A549 (cell line): ENCODE measurements around the gene APELA. TPM values are rescaled to one million over a fixed set of nuclear protein-coding genes. Genes with fewer than 3 reads are reported as not detected.

Source experiments
- ATAC-seq, 2 experiments: fragments of 200-7000 bp in 1 of 2; fragments of >200 bp in 1 of 2; cut with Nextera tagmentation in 1 of 2; cut with Tn5 transposase in 1 of 2; 3 replicates each; pipeline versions ENCODE4 v1.8.0 to v1.9.1; 2018 to 2020; ENCODE audit warnings: mild to moderate bottlenecking in 1 of 2, moderate library complexity in 1 of 2
- CTCF ChIA-PET: fragments of 300-600 bp; sonication (Branson Sonifier 250); formaldehyde crosslinking; extraction: SDS; loops from one replicate; lab custom pipeline; 2021; ENCODE audit warnings: antibody characterized with exemption, inconsistent platforms; lab: Yijun Ruan, JAX
- POLR2A ChIA-PET: fragments of 350-600 bp; formaldehyde crosslinking; extraction: SDS; loops from one replicate; lab custom pipeline; 2021; ENCODE audit warnings: antibody characterized with exemption, inconsistent platforms; lab: Yijun Ruan, JAX
- DNase-seq, 2 experiments: peaks; one replicate each; pipeline versions ENCODE4 v3.0.0 to v3.0.0-alpha.2; 2011 to 2016; ENCODE audit warnings: low read depth in 1 of 2, low spot score in 1 of 2
- FAIRE-seq: peaks from 2 replicates; lab custom pipeline; 2011; peaks lifted over from hg19 to GRCh38; lab: Jason Lieb, UNC
- H3K27ac ChIP-seq, 2 experiments: fragments of >200 bp; sonication (Bioruptor Twin); formaldehyde crosslinking; 3 replicates each; pipeline ENCODE4 v1.5.1; 2016 to 2017
- H3K4me1 ChIP-seq: fragments of >200 bp; sonication (Bioruptor Twin); formaldehyde crosslinking; 3 replicates; pipeline ENCODE4 v1.6.1; 2016
- H3K4me2 ChIP-seq: fragments of >200 bp; sonication (Bioruptor Twin); formaldehyde crosslinking; 3 replicates; pipeline ENCODE4 v1.6.1; 2016
- H3K4me3 ChIP-seq: fragments of >200 bp; sonication (Bioruptor Twin); formaldehyde crosslinking; 3 replicates; pipeline ENCODE4 v1.5.1; 2016
- H3K9me3 ChIP-seq: fragments of >200 bp; sonication (Bioruptor Twin); formaldehyde crosslinking; 3 replicates; pipeline ENCODE4 v1.6.1; 2016
- CEBPB ChIP-seq, 2 experiments: fragments of >200 bp in 1 of 2; sonication (Bioruptor Twin) in 1 of 2; formaldehyde crosslinking in 1 of 2; IDR thresholded peaks; 2 replicates each; pipeline ENCODE4 v1.6.1; 2012 to 2016
- EHF ChIP-seq: fragments of 250-450 bp; sonication (Bioruptor Pico); IDR thresholded peaks from 2 replicates; pipeline ENCODE4 v1.5.0; 2020; ENCODE audit warnings: mild to moderate bottlenecking
- JUN ChIP-seq, 2 experiments: fragments of >200 bp; sonication (Bioruptor Twin); formaldehyde crosslinking; IDR thresholded peaks; 2 replicates in 1 of 2; 3 replicates in 1 of 2; pipeline ENCODE4 v1.6.1; 2016 to 2017
- KDM5A ChIP-seq: fragments of 200-600 bp; sonication (generic); IDR thresholded peaks from 2 replicates; pipeline ENCODE4 v1.6.1; 2016; ENCODE audit warnings: antibody characterized with exemption, mild to moderate bottlenecking
- PHF8 ChIP-seq: fragments of 200-600 bp; sonication (generic); IDR thresholded peaks from 2 replicates; pipeline ENCODE4 v1.6.1; 2016; ENCODE audit warnings: low read depth, mild to moderate bottlenecking, antibody characterized with exemption, moderate library complexity, borderline replicate concordance
- POLR2A ChIP-seq: IDR thresholded peaks from 2 replicates; pipeline ENCODE4 v1.6.1; 2012; ENCODE audit warnings: mild to moderate bottlenecking, low read length
- POLR2AphosphoS2 ChIP-seq: conservative IDR thresholded peaks from 2 replicates; pipeline ENCODE4 v1.6.1; 2012; ENCODE audit warnings: low read length, improper control_type of control experiment, inconsistent platforms
- RAD21 ChIP-seq, 2 experiments: fragments of >200 bp in 1 of 2; sonication (Bioruptor Twin) in 1 of 2; formaldehyde crosslinking in 1 of 2; IDR thresholded peaks in 1 of 2; conservative IDR thresholded peaks in 1 of 2; 2 replicates in 1 of 2; 3 replicates in 1 of 2; pipeline ENCODE4 v1.6.1; 2012 to 2018; ENCODE audit warnings: inconsistent platforms in 1 of 2
- RARB ChIP-seq: fragments of 250-450 bp; sonication (Bioruptor Pico); IDR thresholded peaks from 2 replicates; pipeline ENCODE4 v1.8.0; 2021; ENCODE audit warnings: mild to moderate bottlenecking, moderate library complexity
- USF2 ChIP-seq: fragments of 450-650 bp; IDR thresholded peaks from 2 replicates; pipeline ENCODE4 v1.6.1; 2014; ENCODE audit warnings: antibody characterized with exemption
- ZNF302 ChIP-seq: fragments of 250-450 bp; sonication (Bioruptor Pico); IDR thresholded peaks from 2 replicates; pipeline ENCODE4 v1.9.0; 2021; ENCODE audit warnings: inconsistent platforms, mild to moderate bottlenecking, moderate library complexity
- WGBS: methylation state at CpG from one replicate; pipeline ENCODE4 v1.1.6; 2017; ENCODE audit errors: missing lambda C conversion rate; 5-methylcytosine and 5-hydroxymethylcytosine counted together
- polyA plus RNA-seq, 4 experiments: library from polyadenylated mRNA; depleted of rRNA in 3 of 4; stranded (reverse); fragments of >200 nt; fragmentation: RNase III in 1 of 4; extraction: RNeasy Plus Mini Kit Qiagen cat#74134 plus additional on column Dnase treatment in 1 of 4; gene quantifications; 2 replicates in 3 of 4; 3 replicates in 1 of 4; pipeline ENCODE4 v1.2.3, GENCODE V29; 2011 to 2017
- TF ChIP-seq, protein P1 (sequence below): IDR thresholded peaks from 2 replicates; pipeline ENCODE4 v1.6.1; 2012; ENCODE audit warnings: low read depth, borderline replicate concordance
- TF ChIP-seq, protein P2 (sequence below): fragments of 250-450 bp; sonication (Bioruptor Pico); IDR thresholded peaks from 2 replicates; pipeline ENCODE4 v1.5.0; 2020; ENCODE audit warnings: low read depth, mild to moderate bottlenecking, moderate library complexity
- TF ChIP-seq, protein P3 (sequence below): fragments of >200 bp; sonication (Bioruptor Twin); formaldehyde crosslinking; IDR thresholded peaks from 3 replicates; pipeline ENCODE4 v1.6.1; 2016

APELA gene
- polyA plus RNA-seq, 2 of the 4 experiments (the other 2 are of a cell fraction) = not detected

- TF ChIP-seq, protein P1, sequence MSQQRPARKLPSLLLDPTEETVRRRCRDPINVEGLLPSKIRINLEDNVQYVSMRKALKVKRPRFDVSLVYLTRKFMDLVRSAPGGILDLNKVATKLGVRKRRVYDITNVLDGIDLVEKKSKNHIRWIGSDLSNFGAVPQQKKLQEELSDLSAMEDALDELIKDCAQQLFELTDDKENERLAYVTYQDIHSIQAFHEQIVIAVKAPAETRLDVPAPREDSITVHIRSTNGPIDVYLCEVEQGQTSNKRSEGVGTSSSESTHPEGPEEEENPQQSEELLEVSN = no peak
- TF ChIP-seq POLR2A = no peak
- H3K27ac ChIP-seq = no peak overlapping the region
- DNase-seq (no peak), FAIRE-seq (no peak), ATAC-seq (no peak)
- no peak overlapping the region for H3K4me2 ChIP-seq
- ChIA-PET CTCF (no interaction called here), POLR2A (no interaction called here)
- whole genome bisulfite sequencing = 16% methylated on average over 2 of the region's 2 CpGs
- H3K4me1 ChIP-seq = no peaks in the 10 kb centered on the region
- H3K9me3 ChIP-seq = no peaks in the 10 kb centered on the region
- no peak overlapping the region for H3K4me3 ChIP-seq
These were observed 28.9 kb upstream of the APELA start for GRCh38 chr4:164847967-164848649.

DNA sequence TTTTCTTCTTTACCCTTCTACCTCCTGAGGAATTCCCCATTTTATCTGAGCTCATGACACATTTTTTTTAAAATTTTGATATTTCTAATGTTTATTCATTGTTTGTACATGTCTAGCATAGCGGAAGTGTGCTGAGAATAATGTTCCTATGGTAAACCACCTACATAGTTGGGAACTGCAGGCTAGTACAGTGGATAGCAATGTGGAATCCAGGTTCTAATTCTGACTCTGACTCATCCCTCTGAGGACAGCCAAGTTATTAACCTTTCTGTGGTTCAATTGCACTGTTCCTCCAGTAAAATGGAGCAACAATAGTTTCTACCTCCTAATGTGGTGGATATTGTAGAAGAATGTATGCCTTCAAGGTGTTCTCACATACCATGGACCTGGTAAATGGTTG, 20.6 kb upstream of the APELA start:
- ChIA-PET CTCF (no interaction called here), POLR2A (no interaction called here)
- WGBS = 86% methylated on average over 1 of the region's 1 CpG
- no peaks in the 10 kb centered on the region for H3K4me1 ChIP-seq
- no peak for TF ChIP-seq ZNF302 (CRISPR knock-in tag)
- TF ChIP-seq, protein P2, sequence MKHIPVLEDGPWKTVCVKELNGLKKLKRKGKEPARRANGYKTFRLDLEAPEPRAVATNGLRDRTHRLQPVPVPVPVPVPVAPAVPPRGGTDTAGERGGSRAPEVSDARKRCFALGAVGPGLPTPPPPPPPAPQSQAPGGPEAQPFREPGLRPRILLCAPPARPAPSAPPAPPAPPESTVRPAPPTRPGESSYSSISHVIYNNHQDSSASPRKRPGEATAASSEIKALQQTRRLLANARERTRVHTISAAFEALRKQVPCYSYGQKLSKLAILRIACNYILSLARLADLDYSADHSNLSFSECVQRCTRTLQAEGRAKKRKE (CRISPR knock-in tag) = no peak
- TF ChIP-seq RARB (CRISPR knock-in tag) = no peak
- no peak for TF ChIP-seq KDM5A
- no peak for TF ChIP-seq CEBPB (IDR thresholded peaks at IDR 0.05)
- no peak for TF ChIP-seq EHF (CRISPR knock-in tag)
- TF ChIP-seq RAD21 (conservative IDR thresholded peaks at IDR 0.05 in 1 of 2, IDR thresholded peaks at IDR 0.05 in 1 of 2) = no peak
- TF ChIP-seq POLR2AphosphoS2 = no peak
- TF ChIP-seq JUN (IDR thresholded peaks at IDR 0.05) = no peak
- no peak overlapping the region for H3K4me2 ChIP-seq
- no peak for ATAC-seq
- FAIRE-seq = no peak
- H3K4me3 ChIP-seq = no peak overlapping the region
- DNase-seq = no peak
- H3K27ac ChIP-seq = no peak overlapping the region
- no peaks in the 10 kb centered on the region for H3K9me3 ChIP-seq

DNA sequence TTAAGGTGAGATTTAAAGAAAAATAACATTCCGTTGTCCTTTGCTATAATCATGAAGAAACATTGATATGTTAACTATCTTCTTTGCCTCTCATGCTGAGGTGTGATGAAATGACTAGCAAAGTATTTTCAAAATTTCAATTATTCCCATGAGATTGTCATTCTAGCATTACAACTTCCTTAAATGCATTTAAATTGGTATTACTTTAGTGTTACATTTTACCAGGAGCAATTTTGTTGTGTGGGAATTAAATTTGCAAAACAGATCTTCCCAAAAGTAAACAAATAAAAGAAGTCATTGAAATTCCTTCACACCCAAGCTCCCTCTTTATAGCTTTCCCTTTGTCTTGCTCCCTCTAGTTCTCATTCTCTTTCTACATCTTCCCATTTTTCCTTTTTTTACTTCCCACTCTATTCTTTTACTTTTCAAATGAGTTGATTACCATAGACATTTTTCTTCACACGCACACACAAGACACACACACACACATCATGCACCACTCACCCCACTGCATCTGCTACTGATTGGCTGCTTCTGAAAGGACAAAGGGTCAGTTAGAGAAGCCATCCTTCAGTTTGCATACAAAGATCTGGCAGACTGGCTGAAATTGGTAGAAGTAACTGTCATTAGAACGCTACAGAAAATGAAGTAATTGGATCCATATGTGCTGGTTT, 10.0 kb upstream of the APELA start:
- Histone ChIP-seq H3K4me2 (no peak overlapping the region), H3K4me3 (no peak overlapping the region), H3K9me3 (no peaks in the 10 kb centered on the region), H3K4me1 (no peaks in the 10 kb centered on the region), H3K27ac (no peak overlapping the region)
- CTCF ChIA-PET = interaction anchor here (0.6 kb wide), 1 partner anchor 260 kb away, joined by 3 read pairs; no protein-coding TSS in a partner anchor
- 40% methylated on average over 3 of the region's 3 CpGs for WGBS
- POLR2A ChIA-PET = no interaction called here
- ATAC-seq (no peak), FAIRE-seq (no peak), DNase-seq (no peak)
- TF ChIP-seq USF2 (no peak), PHF8 (no peak), EHF (CRISPR knock-in tag) (no peak)
- TF ChIP-seq, protein P2 (CRISPR knock-in tag) = no peak
- TF ChIP-seq, protein P3, sequence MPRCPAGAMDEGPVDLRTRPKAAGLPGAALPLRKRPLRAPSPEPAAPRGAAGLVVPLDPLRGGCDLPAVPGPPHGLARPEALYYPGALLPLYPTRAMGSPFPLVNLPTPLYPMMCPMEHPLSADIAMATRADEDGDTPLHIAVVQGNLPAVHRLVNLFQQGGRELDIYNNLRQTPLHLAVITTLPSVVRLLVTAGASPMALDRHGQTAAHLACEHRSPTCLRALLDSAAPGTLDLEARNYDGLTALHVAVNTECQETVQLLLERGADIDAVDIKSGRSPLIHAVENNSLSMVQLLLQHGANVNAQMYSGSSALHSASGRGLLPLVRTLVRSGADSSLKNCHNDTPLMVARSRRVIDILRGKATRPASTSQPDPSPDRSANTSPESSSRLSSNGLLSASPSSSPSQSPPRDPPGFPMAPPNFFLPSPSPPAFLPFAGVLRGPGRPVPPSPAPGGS = no peak
